GM12892 (cell line): ENCODE measurements around the gene SHOX.

Experiments
- POLR2A ChIP-seq: IDR thresholded peaks from 2 replicates; pipeline ENCODE4 v1.6.1; 2011; ENCODE audit warnings: low read depth, low read length, control low read depth
- POLR2AphosphoS5 ChIP-seq: IDR thresholded peaks from 2 replicates; pipeline ENCODE4 v1.6.1; 2011; ENCODE audit warnings: low read depth, low read length, control low read depth
- TAF1 ChIP-seq: IDR thresholded peaks from 2 replicates; pipeline ENCODE4 v1.6.1; 2011; ENCODE audit warnings: low read depth, mild to moderate bottlenecking, control low read depth, low read length, borderline replicate concordance

GRCh38 chrX:642436-643240, 12.0 kb downstream of the SHOX start:
- no peak for TF ChIP-seq POLR2A
- TF ChIP-seq POLR2AphosphoS5 = no peak
- TF ChIP-seq TAF1 = no peak
